SKM-1 (cell line): ENCODE measurements around the gene EXOC6B.

Source experiments
- DNase-seq: peaks from one replicate; lab custom pipeline; 2025; ENCODE audit not compliant: unreplicated experiment; lab: John Stamatoyannopoulos, UW

The EXOC6B gene

GRCh38 chr2:72744049-72744448, 81.8 kb downstream of the EXOC6B start:
- no peak for DNase-seq

- no peak for DNase-seq
Observed at GRCh38 chr2:72743481-72743880, 82.4 kb downstream of the EXOC6B start.

DNA sequence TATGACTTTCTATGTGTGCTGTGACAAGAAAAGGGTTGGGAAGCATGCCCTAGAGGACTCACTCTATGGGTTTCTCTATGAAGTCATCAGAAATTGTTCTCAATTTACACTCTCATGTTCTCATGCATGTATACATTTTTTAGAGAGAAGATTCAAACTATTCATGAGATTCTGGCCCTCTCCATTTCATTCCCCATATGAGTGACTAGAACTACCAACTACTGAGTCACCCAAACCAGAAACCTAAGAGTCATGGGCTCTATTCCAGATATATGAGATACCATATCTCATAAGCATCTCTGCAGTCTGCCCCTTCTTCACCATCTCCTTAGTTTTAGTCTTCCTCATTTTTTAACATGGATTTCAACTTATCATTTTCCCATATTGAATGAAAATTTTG, 87.7 kb downstream of the EXOC6B start:
- no peak for DNase-seq

DNA sequence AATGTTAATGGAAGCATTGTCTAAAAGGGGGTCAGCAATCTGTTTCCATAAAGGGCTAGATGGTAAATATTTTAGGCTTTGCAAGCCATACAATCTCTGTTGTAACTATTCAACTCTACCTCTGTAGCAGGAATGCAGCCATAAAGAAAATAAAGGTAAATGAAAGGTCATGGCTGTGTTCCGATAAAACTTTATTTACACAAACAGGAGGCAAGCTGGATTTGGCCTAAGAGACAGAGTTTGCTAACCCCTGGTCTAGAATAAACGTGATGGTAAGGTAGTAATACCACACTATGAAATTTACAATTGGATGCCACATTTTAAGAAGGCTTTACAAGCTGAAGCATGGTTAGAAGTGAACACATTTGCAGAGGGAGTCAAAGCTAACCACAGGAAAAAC, 91.4 kb downstream of the EXOC6B start:
- DNase-seq = no peak

DNA sequence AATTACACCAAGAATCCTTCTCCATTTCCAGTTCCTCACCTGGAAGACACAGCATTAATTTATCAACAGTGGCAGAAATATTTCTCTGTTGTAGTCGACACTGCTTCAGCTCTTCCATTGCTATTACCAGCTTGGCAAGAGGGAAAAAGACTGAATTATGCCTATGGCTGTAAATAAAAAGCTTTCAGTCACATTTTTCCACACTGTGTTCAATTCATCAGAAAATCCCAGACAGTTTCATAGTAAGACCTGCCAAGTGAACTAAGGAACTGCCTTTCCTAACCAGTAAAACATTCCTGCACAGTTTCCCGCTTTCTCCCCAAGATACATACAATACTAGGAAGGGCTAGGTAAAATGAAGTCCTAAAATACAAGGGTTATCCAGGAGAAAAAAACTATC, 94.7 kb downstream of the EXOC6B start:
- no peak for DNase-seq

GRCh38 chr2:72727356-72727755, 98.5 kb downstream of the EXOC6B start:
- no peak for DNase-seq

DNA sequence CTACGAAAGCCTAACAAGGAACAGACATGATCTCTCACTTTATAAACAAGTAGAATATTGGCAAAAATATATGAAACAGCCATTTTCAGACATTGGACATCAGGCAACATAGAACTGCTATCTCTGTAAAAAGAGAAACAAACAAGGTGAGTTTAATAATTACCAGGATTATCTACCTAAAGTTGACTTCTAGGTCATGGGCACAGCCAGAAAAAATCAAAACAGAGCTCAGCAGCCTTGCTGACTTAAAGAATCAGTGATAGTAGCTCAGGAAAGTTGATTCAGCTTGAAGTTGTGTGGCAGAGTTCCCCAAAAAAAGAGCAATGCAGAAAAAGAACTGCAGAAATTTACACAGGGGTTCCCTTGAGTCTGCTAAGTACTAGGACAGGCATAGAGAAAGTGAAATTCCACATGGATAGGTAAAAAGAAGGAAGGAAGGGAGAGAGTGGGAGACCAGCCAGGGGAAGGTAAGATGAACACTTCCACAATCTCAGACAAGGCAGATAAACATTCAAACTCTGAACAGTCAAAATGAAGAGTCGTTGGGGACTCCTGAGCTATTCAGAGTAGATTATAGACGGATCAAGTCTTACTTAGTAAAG, 102.0 kb downstream of the EXOC6B start:
- no peak for DNase-seq

GRCh38 chr2:72722492-72723070, 103.3 kb downstream of the EXOC6B start:
- DNase-seq = no peak

DNA sequence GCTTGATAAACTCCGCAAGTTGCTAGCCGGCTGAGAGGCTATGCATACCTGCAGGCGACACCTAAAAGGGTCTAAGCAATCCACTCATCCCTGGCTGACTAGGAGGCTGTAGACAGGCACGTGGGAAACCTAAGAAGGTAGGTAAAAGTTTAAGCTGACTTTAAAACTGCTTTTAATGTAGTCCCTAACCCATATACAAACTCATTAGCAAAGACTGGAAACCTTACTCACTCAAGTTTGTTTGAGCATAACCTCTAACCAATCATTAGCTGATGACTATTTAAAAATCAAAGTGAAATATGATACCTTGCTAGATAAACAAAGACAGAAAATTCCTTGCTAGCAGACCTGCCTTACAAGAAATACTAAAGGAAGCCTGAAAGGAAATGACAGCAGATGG, 106.4 kb downstream of the EXOC6B start:
- no peak for DNase-seq

DNA sequence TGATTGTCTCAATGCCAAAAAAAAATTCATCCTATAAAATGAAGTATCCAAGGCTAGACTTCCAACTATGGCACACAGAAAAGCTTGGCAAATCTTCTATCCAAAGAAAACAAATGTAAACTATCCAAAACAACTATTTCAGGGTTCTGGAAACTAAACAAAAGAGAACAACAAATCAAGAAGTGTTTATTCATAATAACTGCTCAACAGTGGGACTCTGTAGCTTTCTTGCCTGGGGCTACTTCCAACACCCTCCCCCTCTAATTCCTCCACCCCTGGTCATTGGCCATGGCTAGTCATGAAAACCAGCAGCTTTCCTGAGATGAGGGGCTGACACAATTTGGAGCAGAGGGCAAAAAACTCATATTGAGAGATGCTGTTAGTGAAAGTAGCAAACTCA, 107.0 kb downstream of the EXOC6B start:
- DNase-seq = no peak

DNA sequence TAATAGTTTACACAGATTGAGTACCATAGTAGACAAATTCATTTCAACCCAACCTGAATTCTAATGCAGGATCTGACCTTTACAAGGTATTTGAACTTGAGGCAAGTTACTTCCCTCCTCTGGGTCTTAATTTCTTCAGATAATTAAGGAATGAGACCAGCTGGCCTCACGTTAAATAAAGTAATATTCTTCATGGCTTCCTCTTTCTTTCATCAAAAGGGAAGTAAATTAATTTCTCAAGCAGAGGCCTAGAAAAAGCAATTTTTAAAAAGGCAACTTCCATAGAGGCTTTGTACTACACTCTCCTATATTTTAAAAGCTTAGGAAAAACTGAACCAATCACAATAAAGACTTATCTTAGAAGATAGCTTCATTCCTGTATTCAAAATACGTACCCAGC, 109.2 kb downstream of the EXOC6B start:
- DNase-seq = no peak

DNA sequence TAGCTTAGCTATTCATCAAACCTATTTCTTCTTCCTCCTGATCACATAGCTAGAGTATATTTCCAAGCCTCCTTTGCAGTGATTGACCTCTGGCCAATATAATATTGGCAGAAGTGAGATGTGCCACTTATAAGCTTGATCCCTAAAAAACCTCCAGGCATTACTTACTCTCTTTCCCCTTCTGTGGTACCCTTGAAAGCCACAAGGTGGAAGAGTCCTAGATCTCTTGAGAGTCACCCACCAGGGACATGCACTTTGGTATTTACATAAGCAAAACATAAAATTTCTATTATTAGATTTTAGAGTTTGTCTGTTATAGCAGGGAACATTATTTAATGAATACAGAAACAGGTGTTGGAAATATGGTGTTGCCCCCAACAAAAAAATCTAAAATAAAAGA, 112.0 kb downstream of the EXOC6B start:
- no peak for DNase-seq

GRCh38 chr2:72712977-72713376, 112.9 kb downstream of the EXOC6B start:
- no peak for DNase-seq

DNA sequence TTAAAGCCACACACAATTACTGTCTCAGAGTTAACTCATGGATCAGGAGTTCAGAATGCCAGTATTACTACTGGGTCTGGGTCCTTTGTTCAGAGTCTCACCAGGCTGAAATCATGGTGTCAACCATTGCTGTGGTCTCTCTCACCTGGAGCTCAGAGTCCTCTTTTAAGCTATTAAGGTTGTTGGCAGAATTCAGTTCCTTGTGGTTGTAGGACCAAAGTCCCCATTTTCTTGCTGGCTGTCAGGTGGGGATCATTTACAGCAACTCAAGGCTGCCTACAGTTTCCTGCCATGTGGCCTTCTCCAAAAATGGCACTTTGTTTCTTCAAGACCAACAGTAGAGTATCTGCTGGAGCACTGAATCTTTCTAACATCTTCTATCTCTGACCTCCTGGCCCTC, 113.5 kb downstream of the EXOC6B start:
- DNase-seq = no peak

DNA sequence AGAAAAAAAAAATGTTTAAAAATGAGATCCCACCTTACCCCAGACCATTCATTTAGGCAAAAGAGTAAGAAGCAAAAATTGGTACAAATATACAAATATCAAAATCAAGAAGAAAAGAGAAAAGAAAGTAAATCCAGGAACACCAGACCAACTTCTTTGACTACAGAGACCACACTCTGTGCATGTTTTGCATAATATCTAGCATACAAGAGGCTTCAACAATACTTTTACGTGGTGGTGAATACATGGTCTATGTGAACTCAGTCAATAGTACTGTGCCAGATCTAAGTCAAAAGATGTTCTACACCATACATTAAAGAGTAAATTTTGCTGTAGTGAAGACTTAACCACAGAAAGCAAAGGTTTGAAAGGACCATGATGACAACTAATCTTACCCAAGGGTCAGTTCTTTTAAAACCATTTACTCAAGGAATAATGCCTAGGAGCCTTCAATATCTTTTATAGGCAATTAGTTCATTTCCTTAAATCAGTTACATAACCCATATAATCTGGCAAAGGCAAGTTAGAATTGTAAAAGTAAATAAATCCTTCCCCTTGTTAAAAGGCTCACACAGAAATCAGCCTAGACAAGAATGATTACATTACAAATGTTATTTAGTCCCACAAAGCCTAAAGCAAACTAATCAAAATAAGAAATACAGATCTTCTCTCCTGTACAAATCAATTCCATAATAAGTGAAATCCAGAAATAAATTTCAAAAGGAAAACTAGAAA, 115.2 kb downstream of the EXOC6B start:
- DNase-seq = no peak

- DNase-seq = no peak
Observed at GRCh38 chr2:72708236-72708635, 117.6 kb downstream of the EXOC6B start.

DNA sequence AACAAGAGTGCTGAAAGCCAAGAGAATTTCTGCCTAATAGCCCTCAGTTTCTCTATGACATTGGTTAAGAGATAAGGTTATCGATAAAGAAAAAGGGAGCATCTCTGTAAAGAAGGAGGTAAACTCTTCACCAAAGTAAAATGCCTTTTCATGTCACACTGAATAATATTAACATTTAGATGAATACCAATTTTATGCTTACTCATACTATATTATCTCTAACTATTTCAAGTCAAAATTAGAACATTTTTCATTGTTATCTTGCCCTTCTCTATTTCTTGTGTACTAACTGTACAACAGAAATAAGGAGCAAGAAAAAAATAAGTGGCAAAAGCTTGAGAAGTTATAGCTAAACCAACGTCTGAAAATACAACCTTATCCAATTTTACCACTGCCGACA, 127.5 kb downstream of the EXOC6B start:
- DNase-seq = no peak

GRCh38 chr2:72696559-72696958, 129.3 kb downstream of the EXOC6B start:
- DNase-seq = no peak

DNA sequence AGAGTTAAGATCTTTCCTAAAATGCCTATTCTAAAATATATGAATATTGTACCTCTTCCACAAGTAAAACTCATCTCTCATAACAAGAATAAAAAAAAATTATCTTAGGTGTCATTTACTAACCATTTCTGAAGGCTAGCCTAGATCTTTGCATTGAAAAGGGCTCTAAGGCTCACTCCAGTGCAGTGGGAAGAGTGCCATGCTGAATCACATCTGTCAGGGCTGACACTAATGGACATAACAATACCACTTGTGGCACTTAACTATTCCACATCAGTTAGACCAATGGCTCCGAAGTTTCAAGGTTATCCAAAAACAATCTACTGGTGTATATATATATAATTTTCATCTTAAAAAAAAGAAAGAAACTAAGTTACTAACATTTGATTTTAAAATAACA, 130.2 kb downstream of the EXOC6B start:
- DNase-seq = no peak

GRCh38 chr2:72694715-72695496, 130.9 kb downstream of the EXOC6B start:
- no peak for DNase-seq

DNA sequence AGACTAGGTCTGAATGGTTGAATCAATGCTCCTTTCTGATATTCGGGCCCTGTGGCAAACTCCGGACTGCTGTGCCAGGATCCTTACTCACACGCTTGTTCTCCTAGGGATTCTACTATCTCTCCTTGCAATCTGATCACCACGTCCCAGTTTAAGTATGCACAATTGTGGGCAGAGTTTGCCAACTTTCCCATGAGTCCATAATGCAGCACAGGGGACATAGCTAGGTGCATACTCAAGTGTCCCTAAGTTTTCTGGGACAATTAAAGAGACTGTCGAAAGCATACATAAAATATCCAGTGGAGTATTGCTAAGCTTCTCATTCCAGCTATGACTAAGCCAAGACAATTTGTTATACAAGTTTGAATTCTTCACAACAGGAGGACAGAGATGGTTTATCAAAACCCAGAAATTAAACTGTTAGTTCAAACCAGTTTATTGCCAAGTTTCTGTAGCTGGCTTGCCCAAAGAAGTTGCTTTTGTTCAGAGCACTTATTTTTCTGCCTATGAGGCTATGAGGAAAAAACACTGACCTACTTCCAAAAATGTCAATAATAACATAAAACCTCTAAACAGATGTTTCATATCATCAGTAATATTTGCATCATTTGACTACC, 136.1 kb downstream of the EXOC6B start:
- DNase-seq = no peak
